Measurements from ENCODE around the gene NFRKB. TPM values are rescaled to one million over a fixed set of nuclear protein-coding genes. Genes with fewer than 3 reads are reported as not detected.

The NFRKB gene
- total RNA-seq, 3 donors from 2014 or later (not counting 1 experiment from before 2014, with no cell fraction given) = 26.9 to 36.3 (median 35.2) TPM

- 83% methylated on average over 3 of the region's 3 CpGs for WGBS (ENCODE audit: insufficient coverage)
- no peaks in the 10 kb centered on the region for H3K9me3 ChIP-seq (ENCODE audit: control insufficient read depth, insufficient read depth, low read length)
- Mint-ChIP-seq H3K27ac (no peak overlapping the region), H3K9me3 (no peaks in the 10 kb centered on the region), H3K4me3 (no peak overlapping the region), H3K36me3 (peaks cover 29% of the 10 kb centered on the region), H3K27me3 (ENCODE audit: low read depth in 2 of 2) (no peaks in the 10 kb centered on the region), H3K4me1 (no peaks in the 10 kb centered on the region)
- peaks cover 75% of the 10 kb centered on the region for H3K36me3 ChIP-seq (ENCODE audit: control insufficient read depth, insufficient read depth, low read length)
- H3K4me3 ChIP-seq (ENCODE audit: low read length) = no peak overlapping the region
- ATAC-seq (no peak), DNase-seq (no peak)
- H3K27ac ChIP-seq (ENCODE audit: low read length) = no peak overlapping the region
- no peaks in the 10 kb centered on the region for H3K4me1 ChIP-seq (ENCODE audit: control insufficient read depth, insufficient read depth, low read length)
- no peaks in the 10 kb centered on the region for H3K27me3 ChIP-seq (ENCODE audit: control insufficient read depth, insufficient read depth, low read length)
- intact Hi-C loops (cut with micrococcal nuclease) = no loop called here
- no peak for TF ChIP-seq CTCF (IDR thresholded peaks at IDR 0.05)
These were observed 29.1 kb downstream of the NFRKB start for GRCh38 chr11:129866311-129866710.

GRCh38 chr11:129865701-129866100 is 29.7 kb downstream of the NFRKB start:
- H3K9me3 ChIP-seq (ENCODE audit: control insufficient read depth, insufficient read depth, low read length) = no peaks in the 10 kb centered on the region
- Mint-ChIP-seq H3K36me3 (peaks cover 23% of the 10 kb centered on the region), H3K27me3 (ENCODE audit: low read depth in 2 of 2) (no peaks in the 10 kb centered on the region), H3K4me3 (no peak overlapping the region), H3K9me3 (no peaks in the 10 kb centered on the region), H3K27ac (no peak overlapping the region), H3K4me1 (no peaks in the 10 kb centered on the region)
- 55% methylated on average over 4 of the region's 4 CpGs for WGBS (ENCODE audit: insufficient coverage)
- H3K4me3 ChIP-seq (ENCODE audit: low read length) = no peak overlapping the region
- no peaks in the 10 kb centered on the region for H3K4me1 ChIP-seq (ENCODE audit: control insufficient read depth, insufficient read depth, low read length)
- intact Hi-C loops (cut with micrococcal nuclease) = no loop called here
- peaks cover 71% of the 10 kb centered on the region for H3K36me3 ChIP-seq (ENCODE audit: control insufficient read depth, insufficient read depth, low read length)
- no peak for TF ChIP-seq CTCF (IDR thresholded peaks at IDR 0.05)
- ATAC-seq (no peak), DNase-seq (no peak)
- H3K27me3 ChIP-seq (ENCODE audit: control insufficient read depth, insufficient read depth, low read length) = no peaks in the 10 kb centered on the region
- no peak overlapping the region for H3K27ac ChIP-seq (ENCODE audit: low read length)

GRCh38 chr11:129864811-129865210 is 30.6 kb downstream of the NFRKB start:
- intact Hi-C loops (cut with micrococcal nuclease) = no loop called here
- H3K36me3 Mint-ChIP-seq = peaks cover 20% of the 10 kb centered on the region

More at GRCh38 chr11:129864811-129865210, 30.6 kb downstream of the NFRKB start:
- Histone ChIP-seq H3K9me3 (ENCODE audit: control insufficient read depth, insufficient read depth, low read length) (no peaks in the 10 kb centered on the region), H3K4me3 (ENCODE audit: low read length) (no peak overlapping the region), H3K4me1 (ENCODE audit: control insufficient read depth, insufficient read depth, low read length) (no peaks in the 10 kb centered on the region), H3K27me3 (ENCODE audit: control insufficient read depth, insufficient read depth, low read length) (no peaks in the 10 kb centered on the region), H3K27ac (ENCODE audit: low read length) (no peak overlapping the region), H3K36me3 (ENCODE audit: control insufficient read depth, insufficient read depth, low read length) (peaks cover 67% of the 10 kb centered on the region)
- H3K9me3 Mint-ChIP-seq = no peaks in the 10 kb centered on the region
- WGBS (ENCODE audit: insufficient coverage) = 97% methylated on average over 5 of the region's 5 CpGs
- TF ChIP-seq CTCF (IDR thresholded peaks at IDR 0.05) = no peak
- H3K4me1 Mint-ChIP-seq = no peaks in the 10 kb centered on the region
- H3K27me3 Mint-ChIP-seq (ENCODE audit: low read depth in 2 of 2) = no peaks in the 10 kb centered on the region
- ATAC-seq (no peak), DNase-seq (no peak)
- H3K27ac Mint-ChIP-seq = no peak overlapping the region
- no peak overlapping the region for H3K4me3 Mint-ChIP-seq
